ENCODE results near the gene ARL16. TPM values are rescaled to one million over a fixed set of nuclear protein-coding genes. Genes with fewer than 3 reads are reported as not detected.

Gene ARL16
- polyA plus RNA-seq, 2 of the 4 experiments (the other 2 are of a cell fraction), result 45.2 to 53.6 TPM

DNA sequence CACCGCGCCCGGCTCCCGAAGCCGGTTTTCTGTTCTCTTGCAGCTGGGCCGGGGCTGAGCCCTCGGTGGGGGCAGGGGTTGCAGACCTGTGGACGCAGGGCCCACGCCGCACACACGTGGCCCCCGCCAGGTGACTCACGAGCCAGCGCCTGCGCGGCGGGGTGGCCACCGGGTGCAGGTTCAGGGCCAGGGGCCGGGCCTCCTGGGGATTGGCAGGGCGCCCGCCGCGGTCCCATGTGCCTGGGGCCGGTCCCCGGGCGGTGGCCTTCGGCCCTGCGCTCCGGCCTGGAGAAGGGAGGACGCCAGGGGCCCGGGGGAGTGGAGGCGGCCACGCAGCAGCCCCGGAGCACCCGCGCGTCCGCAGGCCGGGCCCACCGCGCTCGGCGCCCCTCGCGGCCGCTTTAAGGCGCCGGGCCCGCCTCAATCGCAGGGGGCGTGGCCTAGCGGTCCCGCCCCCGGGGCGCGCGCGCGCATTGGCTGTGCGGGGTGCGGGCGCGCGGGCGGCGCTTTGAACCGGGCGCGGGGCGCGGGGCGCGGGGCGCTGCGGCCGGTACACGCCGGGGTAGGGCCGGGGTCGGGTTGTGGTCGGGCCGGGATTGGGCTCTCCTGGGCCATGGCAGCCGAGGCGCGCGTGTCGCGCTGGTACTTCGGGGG, 28.3 kb upstream of the ARL16 start, which contains the start of gene SLC25A10:
TSS of gene SLC25A10 (plus strand) at position 471 of the 654 bp plus-strand sequence. CDS start at position 614, 143 bp downstream.
- 0% methylated on average over 35 of the region's 89 CpGs for WGBS (ENCODE audit: missing lambda C conversion rate)
- DNase-seq (ENCODE audit: low read depth in 1 of 2, low spot score in 1 of 2), result peak; percentile 87 to 89
- TF ChIP-seq RNF2 (IDR thresholded peaks at IDR 0.05; ENCODE audit: borderline replicate concordance, low read depth), result peak; percentile 93; the same call in 1 of the 2 replicates
- TF ChIP-seq EHMT2 (IDR thresholded peaks at IDR 0.05; ENCODE audit: low read depth), result no peak
- TF ChIP-seq, protein P1, sequence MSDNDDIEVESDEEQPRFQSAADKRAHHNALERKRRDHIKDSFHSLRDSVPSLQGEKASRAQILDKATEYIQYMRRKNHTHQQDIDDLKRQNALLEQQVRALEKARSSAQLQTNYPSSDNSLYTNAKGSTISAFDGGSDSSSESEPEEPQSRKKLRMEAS (IDR thresholded peaks at IDR 0.05), result peak; percentile 99
- no peak for TF ChIP-seq SMC3 (IDR thresholded peaks at IDR 0.05)
- TF ChIP-seq, protein P2, sequence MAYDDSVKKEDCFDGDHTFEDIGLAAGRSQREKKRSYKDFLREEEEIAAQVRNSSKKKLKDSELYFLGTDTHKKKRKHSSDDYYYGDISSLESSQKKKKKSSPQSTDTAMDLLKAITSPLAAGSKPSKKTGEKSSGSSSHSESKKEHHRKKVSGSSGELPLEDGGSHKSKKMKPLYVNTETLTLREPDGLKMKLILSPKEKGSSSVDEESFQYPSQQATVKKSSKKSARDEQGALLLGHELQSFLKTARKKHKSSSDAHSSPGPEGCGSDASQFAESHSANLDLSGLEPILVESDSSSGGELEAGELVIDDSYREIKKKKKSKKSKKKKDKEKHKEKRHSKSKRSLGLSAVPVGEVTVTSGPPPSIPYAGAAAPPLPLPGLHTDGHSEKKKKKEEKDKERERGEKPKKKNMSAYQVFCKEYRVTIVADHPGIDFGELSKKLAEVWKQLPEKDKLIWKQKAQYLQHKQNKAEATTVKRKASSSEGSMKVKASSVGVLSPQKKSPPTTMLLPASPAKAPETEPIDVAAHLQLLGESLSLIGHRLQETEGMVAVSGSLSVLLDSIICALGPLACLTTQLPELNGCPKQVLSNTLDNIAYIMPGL (CRISPR knock-in tag; IDR thresholded peaks at IDR 0.05; ENCODE audit: borderline replicate concordance), result 0 out of 2 replicates have a peak, but pooled peaks have one; percentile 49
- TF ChIP-seq HOXB13 (CRISPR knock-in tag; IDR thresholded peaks at IDR 0.05; ENCODE audit: low read depth), result peak; percentile 68; the same call in 1 of the 2 replicates
- TF ChIP-seq MAZ (IDR thresholded peaks at IDR 0.05; ENCODE audit: borderline replicate concordance, low read depth, low read length), result no peak
- TF ChIP-seq TP53 (CRISPR knock-in tag; IDR thresholded peaks at IDR 0.05), result peak; percentile 92
- TF ChIP-seq, protein P3, sequence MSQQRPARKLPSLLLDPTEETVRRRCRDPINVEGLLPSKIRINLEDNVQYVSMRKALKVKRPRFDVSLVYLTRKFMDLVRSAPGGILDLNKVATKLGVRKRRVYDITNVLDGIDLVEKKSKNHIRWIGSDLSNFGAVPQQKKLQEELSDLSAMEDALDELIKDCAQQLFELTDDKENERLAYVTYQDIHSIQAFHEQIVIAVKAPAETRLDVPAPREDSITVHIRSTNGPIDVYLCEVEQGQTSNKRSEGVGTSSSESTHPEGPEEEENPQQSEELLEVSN (IDR thresholded peaks at IDR 0.05; ENCODE audit: borderline replicate concordance, low read depth), result peak; percentile 97; the same call in 1 of the 2 replicates
- TF ChIP-seq, protein P4, sequence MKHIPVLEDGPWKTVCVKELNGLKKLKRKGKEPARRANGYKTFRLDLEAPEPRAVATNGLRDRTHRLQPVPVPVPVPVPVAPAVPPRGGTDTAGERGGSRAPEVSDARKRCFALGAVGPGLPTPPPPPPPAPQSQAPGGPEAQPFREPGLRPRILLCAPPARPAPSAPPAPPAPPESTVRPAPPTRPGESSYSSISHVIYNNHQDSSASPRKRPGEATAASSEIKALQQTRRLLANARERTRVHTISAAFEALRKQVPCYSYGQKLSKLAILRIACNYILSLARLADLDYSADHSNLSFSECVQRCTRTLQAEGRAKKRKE (CRISPR knock-in tag; IDR thresholded peaks at IDR 0.05; ENCODE audit: low read depth), result peak; percentile 87; the same call in 1 of the 2 replicates
- no peak for TF ChIP-seq JUNB (IDR thresholded peaks at IDR 0.05)
- TF ChIP-seq FOXS1 (CRISPR knock-in tag; IDR thresholded peaks at IDR 0.05), result no peak
- TF ChIP-seq FOSL2 (IDR thresholded peaks at IDR 0.05), result peak; percentile 43; the same call in 1 of the 2 replicates
- peak; percentile 94 for TF ChIP-seq FOSL2 (CRISPR knock-in tag; IDR thresholded peaks at IDR 0.05)
- peak; percentile 88 for TF ChIP-seq HOXB5 (CRISPR knock-in tag; IDR thresholded peaks at IDR 0.05)
- TF ChIP-seq, protein P5, sequence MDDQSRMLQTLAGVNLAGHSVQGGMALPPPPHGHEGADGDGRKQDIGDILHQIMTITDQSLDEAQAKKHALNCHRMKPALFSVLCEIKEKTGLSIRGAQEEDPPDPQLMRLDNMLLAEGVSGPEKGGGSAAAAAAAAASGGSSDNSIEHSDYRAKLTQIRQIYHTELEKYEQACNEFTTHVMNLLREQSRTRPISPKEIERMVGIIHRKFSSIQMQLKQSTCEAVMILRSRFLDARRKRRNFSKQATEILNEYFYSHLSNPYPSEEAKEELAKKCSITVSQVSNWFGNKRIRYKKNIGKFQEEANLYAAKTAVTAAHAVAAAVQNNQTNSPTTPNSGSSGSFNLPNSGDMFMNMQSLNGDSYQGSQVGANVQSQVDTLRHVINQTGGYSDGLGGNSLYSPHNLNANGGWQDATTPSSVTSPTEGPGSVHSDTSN (IDR thresholded peaks at IDR 0.05), result peak; percentile 70
- TF ChIP-seq CBX2 (IDR thresholded peaks at IDR 0.05; ENCODE audit: borderline replicate concordance, low read depth), result no peak
- TF ChIP-seq EP300 (IDR thresholded peaks at IDR 0.05), result no peak
- peak; percentile 39; the same call in 1 of the 2 replicates for TF ChIP-seq GATA3 (IDR thresholded peaks at IDR 0.05; ENCODE audit: borderline replicate concordance)
- peak; percentile 35; the same call in 1 of the 2 replicates for TF ChIP-seq HDAC2 (IDR thresholded peaks at IDR 0.05)
- TF ChIP-seq KDM5A (IDR thresholded peaks at IDR 0.05), result no peak
- peak; percentile 36; the same call in 1 of the 2 replicates for TF ChIP-seq POLR2A (IDR thresholded peaks at IDR 0.05; ENCODE audit: low read length)
- TF ChIP-seq, protein P6, sequence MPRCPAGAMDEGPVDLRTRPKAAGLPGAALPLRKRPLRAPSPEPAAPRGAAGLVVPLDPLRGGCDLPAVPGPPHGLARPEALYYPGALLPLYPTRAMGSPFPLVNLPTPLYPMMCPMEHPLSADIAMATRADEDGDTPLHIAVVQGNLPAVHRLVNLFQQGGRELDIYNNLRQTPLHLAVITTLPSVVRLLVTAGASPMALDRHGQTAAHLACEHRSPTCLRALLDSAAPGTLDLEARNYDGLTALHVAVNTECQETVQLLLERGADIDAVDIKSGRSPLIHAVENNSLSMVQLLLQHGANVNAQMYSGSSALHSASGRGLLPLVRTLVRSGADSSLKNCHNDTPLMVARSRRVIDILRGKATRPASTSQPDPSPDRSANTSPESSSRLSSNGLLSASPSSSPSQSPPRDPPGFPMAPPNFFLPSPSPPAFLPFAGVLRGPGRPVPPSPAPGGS (IDR thresholded peaks at IDR 0.05), result peak; percentile 56; the same call in 1 of the 3 replicates
- peak; percentile 66 to 94; a peak in 4 of 5 replicates for TF ChIP-seq JUN (IDR thresholded peaks at IDR 0.05)
- peak; percentile 96 for TF ChIP-seq TFCP2L1 (CRISPR knock-in tag; IDR thresholded peaks at IDR 0.05)
- TF ChIP-seq, protein P7, sequence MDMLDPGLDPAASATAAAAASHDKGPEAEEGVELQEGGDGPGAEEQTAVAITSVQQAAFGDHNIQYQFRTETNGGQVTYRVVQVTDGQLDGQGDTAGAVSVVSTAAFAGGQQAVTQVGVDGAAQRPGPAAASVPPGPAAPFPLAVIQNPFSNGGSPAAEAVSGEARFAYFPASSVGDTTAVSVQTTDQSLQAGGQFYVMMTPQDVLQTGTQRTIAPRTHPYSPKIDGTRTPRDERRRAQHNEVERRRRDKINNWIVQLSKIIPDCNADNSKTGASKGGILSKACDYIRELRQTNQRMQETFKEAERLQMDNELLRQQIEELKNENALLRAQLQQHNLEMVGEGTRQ (IDR thresholded peaks at IDR 0.05), result peak; percentile 78
- TF ChIP-seq EHF (CRISPR knock-in tag; IDR thresholded peaks at IDR 0.05), result peak; percentile 80; the same call in 1 of the 2 replicates
- TF ChIP-seq BHLHE40 (IDR thresholded peaks at IDR 0.05; ENCODE audit: low read depth, low read length), result no peak
- TF ChIP-seq NPAS2 (CRISPR knock-in tag; IDR thresholded peaks at IDR 0.05; ENCODE audit: borderline replicate concordance), result peak; percentile 59; the same call in 1 of the 2 replicates
- TF ChIP-seq, protein P8, sequence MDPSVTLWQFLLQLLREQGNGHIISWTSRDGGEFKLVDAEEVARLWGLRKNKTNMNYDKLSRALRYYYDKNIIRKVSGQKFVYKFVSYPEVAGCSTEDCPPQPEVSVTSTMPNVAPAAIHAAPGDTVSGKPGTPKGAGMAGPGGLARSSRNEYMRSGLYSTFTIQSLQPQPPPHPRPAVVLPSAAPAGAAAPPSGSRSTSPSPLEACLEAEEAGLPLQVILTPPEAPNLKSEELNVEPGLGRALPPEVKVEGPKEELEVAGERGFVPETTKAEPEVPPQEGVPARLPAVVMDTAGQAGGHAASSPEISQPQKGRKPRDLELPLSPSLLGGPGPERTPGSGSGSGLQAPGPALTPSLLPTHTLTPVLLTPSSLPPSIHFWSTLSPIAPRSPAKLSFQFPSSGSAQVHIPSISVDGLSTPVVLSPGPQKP (IDR thresholded peaks at IDR 0.05; ENCODE audit: low read depth, low read length), result no peak
- TF ChIP-seq KDM1A (IDR thresholded peaks at IDR 0.05; ENCODE audit: low read depth), result no peak
- no peak for TF ChIP-seq CHD2 (IDR thresholded peaks at IDR 0.05; ENCODE audit: low read length, partially characterized antibody)
- TF ChIP-seq RFX5 (IDR thresholded peaks at IDR 0.05), result no peak
- no peak for TF ChIP-seq ZNF302 (CRISPR knock-in tag; IDR thresholded peaks at IDR 0.05)

More for the DNA sequence above, 28.3 kb upstream of the ARL16 start, which contains the start of gene SLC25A10:
- H3K27ac ChIP-seq, result peak within 1 kb of the TSS; percentile 95
- H3K4me1 ChIP-seq, result peaks cover 20% of the 10 kb centered on the region
- CTCF ChIA-PET, result interaction anchor here (1.0 to 4.6 kb wide), 7 partner anchors 10 to 41 kb away, joined by 3 to 24 read pairs (median 4); no protein-coding TSS in a partner anchor
- peak within 1 kb of the TSS; percentile 86 for H3K4me2 ChIP-seq
- POLR2A ChIA-PET, result interaction anchor here (0.6 to 3.9 kb wide), 8 partner anchors 9 to 155 kb away, joined by 3 to 41 read pairs (median 6); partner anchors contain the start of genes ARL16, HGS, MCRIP1 and MRPL12
- FAIRE-seq (no peak), ATAC-seq (peak; percentile 60 to 65)
- peak within 1 kb of the TSS; percentile 70 for H3K4me3 ChIP-seq
- H3K9me3 ChIP-seq, result no peaks in the 10 kb centered on the region
